Measurements from ENCODE around the gene ARSA. TPM values are rescaled to one million over a fixed set of nuclear protein-coding genes. Genes with fewer than 3 reads are reported as not detected.
A peak's percentile ranks its signal among the peaks of the same experiment; 100 is the strongest.

The ARSA gene
- total and polyA plus RNA-seq, 2 of the 13 experiments (the other 11 are each of a cell fraction or from before 2014, with no cell fraction given): 9.0 to 11.5 TPM

DNA sequence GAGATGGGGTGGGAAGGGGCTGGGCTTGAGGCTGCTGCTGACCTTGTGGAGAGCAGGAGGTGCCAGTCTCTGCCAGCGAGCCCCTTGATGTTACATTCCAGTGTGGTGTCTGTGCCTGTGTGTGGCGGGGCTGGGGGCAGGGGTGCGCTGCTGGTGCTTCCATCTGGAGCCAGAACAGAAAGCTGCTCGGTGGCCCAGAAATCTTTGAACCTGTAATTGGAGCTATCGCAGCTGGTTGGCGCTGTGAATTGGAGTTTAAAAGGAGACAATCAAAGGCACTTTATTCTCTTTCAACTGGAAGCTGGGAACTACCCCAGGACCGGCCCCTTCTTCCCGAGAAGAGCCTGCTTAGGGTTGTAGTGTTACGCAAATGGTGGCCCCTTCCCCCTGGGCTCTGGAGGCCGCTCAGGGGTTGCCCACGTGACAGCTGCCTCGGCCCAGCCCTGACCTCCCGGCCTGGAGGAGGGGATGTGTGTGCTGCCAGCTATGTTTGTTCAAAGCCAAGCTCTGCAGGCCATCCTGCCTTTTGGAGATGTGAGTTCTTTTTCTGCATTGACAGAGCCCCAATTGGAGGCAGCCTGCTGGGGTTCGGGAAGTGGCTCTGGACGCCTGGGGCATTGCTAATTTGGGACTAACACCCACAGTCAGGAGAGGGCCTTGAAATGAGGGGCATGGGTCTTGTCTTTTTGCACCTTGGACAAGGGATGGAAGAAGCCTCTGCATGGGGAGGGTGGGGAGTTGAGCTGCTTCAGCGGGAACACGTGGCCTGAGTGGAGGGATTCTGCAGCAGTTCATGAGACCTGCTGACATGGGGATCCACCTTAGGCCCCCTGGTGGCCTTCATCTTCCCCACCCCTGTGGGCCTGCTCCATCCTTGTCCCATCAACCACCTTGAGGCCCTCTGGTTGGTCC is 14.0 kb upstream of the ARSA start (continued):
- TF ChIP-seq, protein P1, sequence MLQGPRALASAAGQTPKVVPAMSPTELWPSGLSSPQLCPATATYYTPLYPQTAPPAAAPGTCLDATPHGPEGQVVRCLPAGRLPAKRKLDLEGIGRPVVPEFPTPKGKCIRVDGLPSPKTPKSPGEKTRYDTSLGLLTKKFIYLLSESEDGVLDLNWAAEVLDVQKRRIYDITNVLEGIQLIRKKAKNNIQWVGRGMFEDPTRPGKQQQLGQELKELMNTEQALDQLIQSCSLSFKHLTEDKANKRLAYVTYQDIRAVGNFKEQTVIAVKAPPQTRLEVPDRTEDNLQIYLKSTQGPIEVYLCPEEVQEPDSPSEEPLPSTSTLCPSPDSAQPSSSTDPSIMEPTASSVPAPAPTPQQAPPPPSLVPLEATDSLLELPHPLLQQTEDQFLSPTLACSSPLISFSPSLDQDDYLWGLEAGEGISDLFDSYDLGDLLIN (CRISPR knock-in tag; IDR thresholded peaks at IDR 0.05; ENCODE audit: borderline replicate concordance): peak; percentile 75; the same call in 1 of the 2 replicates
- TF ChIP-seq TOE1 (CRISPR knock-in tag; IDR thresholded peaks at IDR 0.05): 0 out of 2 replicates have a peak, but pooled peaks have one; percentile 45
- TF ChIP-seq, protein P2, sequence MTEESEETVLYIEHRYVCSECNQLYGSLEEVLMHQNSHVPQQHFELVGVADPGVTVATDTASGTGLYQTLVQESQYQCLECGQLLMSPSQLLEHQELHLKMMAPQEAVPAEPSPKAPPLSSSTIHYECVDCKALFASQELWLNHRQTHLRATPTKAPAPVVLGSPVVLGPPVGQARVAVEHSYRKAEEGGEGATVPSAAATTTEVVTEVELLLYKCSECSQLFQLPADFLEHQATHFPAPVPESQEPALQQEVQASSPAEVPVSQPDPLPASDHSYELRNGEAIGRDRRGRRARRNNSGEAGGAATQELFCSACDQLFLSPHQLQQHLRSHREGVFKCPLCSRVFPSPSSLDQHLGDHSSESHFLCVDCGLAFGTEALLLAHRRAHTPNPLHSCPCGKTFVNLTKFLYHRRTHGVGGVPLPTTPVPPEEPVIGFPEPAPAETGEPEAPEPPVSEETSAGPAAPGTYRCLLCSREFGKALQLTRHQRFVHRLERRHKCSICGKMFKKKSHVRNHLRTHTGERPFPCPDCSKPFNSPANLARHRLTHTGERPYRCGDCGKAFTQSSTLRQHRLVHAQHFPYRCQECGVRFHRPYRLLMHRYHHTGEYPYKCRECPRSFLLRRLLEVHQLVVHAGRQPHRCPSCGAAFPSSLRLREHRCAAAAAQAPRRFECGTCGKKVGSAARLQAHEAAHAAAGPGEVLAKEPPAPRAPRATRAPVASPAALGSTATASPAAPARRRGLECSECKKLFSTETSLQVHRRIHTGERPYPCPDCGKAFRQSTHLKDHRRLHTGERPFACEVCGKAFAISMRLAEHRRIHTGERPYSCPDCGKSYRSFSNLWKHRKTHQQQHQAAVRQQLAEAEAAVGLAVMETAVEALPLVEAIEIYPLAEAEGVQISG (CRISPR knock-in tag; IDR thresholded peaks at IDR 0.05): peak; percentile 69; the same call in 1 of the 2 replicates
- TF ChIP-seq, protein P3, sequence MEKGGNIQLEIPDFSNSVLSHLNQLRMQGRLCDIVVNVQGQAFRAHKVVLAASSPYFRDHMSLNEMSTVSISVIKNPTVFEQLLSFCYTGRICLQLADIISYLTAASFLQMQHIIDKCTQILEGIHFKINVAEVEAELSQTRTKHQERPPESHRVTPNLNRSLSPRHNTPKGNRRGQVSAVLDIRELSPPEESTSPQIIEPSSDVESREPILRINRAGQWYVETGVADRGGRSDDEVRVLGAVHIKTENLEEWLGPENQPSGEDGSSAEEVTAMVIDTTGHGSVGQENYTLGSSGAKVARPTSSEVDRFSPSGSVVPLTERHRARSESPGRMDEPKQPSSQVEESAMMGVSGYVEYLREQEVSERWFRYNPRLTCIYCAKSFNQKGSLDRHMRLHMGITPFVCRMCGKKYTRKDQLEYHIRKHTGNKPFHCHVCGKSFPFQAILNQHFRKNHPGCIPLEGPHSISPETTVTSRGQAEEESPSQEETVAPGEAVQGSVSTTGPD (CRISPR knock-in tag; IDR thresholded peaks at IDR 0.05): 0 out of 2 replicates have a peak, but pooled peaks have one; percentile 48
- TF ChIP-seq, protein P4, sequence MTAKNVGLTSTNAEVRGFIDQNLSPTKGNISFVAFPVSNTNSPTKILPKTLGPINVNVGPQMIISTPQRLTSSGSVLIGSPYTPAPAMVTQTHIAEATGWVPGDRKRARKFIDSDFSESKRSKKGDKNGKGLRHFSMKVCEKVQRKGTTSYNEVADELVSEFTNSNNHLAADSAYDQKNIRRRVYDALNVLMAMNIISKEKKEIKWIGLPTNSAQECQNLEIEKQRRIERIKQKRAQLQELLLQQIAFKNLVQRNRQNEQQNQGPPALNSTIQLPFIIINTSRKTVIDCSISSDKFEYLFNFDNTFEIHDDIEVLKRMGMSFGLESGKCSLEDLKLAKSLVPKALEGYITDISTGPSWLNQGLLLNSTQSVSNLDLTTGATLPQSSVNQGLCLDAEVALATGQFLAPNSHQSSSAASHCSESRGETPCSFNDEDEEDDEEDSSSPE (CRISPR knock-in tag; IDR thresholded peaks at IDR 0.05): peak; percentile 68; the same call in 1 of the 2 replicates
- TF ChIP-seq, protein P5, sequence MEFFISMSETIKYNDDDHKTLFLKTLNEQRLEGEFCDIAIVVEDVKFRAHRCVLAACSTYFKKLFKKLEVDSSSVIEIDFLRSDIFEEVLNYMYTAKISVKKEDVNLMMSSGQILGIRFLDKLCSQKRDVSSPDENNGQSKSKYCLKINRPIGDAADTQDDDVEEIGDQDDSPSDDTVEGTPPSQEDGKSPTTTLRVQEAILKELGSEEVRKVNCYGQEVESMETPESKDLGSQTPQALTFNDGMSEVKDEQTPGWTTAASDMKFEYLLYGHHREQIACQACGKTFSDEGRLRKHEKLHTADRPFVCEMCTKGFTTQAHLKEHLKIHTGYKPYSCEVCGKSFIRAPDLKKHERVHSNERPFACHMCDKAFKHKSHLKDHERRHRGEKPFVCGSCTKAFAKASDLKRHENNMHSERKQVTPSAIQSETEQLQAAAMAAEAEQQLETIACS (CRISPR knock-in tag; IDR thresholded peaks at IDR 0.05): 0 out of 2 replicates have a peak, but pooled peaks have one; percentile 33
- no peak for TF ChIP-seq SCMH1 (CRISPR knock-in tag; IDR thresholded peaks at IDR 0.05; ENCODE audit: borderline replicate concordance)
- no peak for TF ChIP-seq LCORL (IDR thresholded peaks at IDR 0.05)
- TF ChIP-seq LCORL (CRISPR knock-in tag; IDR thresholded peaks at IDR 0.05): peak; percentile 96
- TF ChIP-seq, protein P6, sequence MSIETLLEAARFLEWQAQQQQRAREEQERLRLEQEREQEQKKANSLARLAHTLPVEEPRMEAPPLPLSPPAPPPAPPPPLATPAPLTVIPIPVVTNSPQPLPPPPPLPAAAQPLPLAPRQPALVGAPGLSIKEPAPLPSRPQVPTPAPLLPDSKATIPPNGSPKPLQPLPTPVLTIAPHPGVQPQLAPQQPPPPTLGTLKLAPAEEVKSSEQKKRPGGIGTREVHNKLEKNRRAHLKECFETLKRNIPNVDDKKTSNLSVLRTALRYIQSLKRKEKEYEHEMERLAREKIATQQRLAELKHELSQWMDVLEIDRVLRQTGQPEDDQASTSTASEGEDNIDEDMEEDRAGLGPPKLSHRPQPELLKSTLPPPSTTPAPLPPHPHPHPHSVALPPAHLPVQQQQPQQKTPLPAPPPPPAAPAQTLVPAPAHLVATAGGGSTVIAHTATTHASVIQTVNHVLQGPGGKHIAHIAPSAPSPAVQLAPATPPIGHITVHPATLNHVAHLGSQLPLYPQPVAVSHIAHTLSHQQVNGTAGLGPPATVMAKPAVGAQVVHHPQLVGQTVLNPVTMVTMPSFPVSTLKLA (IDR thresholded peaks at IDR 0.05): no peak
- peak; percentile 46; the same call in 1 of the 2 replicates for TF ChIP-seq ZNF460 (CRISPR knock-in tag; IDR thresholded peaks at IDR 0.05; ENCODE audit: borderline replicate concordance)
- TF ChIP-seq ZNF547 (CRISPR knock-in tag; IDR thresholded peaks at IDR 0.05): no peak
- TF ChIP-seq PHF21A (CRISPR knock-in tag; IDR thresholded peaks at IDR 0.05): peak; percentile 97
- TF ChIP-seq, protein P7, sequence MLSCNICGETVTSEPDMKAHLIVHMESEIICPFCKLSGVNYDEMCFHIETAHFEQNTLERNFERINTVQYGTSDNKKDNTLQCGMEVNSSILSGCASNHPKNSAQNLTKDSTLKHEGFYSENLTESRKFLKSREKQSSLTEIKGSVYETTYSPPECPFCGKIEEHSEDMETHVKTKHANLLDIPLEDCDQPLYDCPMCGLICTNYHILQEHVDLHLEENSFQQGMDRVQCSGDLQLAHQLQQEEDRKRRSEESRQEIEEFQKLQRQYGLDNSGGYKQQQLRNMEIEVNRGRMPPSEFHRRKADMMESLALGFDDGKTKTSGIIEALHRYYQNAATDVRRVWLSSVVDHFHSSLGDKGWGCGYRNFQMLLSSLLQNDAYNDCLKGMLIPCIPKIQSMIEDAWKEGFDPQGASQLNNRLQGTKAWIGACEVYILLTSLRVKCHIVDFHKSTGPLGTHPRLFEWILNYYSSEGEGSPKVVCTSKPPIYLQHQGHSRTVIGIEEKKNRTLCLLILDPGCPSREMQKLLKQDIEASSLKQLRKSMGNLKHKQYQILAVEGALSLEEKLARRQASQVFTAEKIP (CRISPR knock-in tag; IDR thresholded peaks at IDR 0.05; ENCODE audit: borderline replicate concordance): no peak
- TF ChIP-seq NCOR1 (IDR thresholded peaks at IDR 0.05; ENCODE audit: borderline replicate concordance, low read length): peak; percentile 51; the same call in 1 of the 2 replicates

All from HepG2 (cell line).